ENCODE measurements around the gene OCEL1. TPM values are rescaled to one million over a fixed set of nuclear protein-coding genes. Genes with fewer than 3 reads are reported as not detected.
A peak's percentile ranks its signal among the peaks of the same experiment; 100 is the strongest.

The OCEL1 gene
- total and polyA plus RNA-seq, 2 of the 13 experiments (the other 11 are each of a cell fraction or from before 2014, with no cell fraction given) = 10.6 to 17.2 TPM

- TF ChIP-seq MIXL1 (CRISPR knock-in tag; IDR thresholded peaks at IDR 0.05) = no peak
- no peak for TF ChIP-seq KDM5B (CRISPR knock-in tag; IDR thresholded peaks at IDR 0.05; ENCODE audit: borderline replicate concordance)
- TF ChIP-seq ZSCAN22 (CRISPR knock-in tag; IDR thresholded peaks at IDR 0.05) = no peak
- no peak for TF ChIP-seq FLYWCH1 (CRISPR knock-in tag; IDR thresholded peaks at IDR 0.05)
- no peak for TF ChIP-seq DRAP1 (CRISPR knock-in tag; IDR thresholded peaks at IDR 0.05)
- no peak for TF ChIP-seq ATAD3A (CRISPR knock-in tag; IDR thresholded peaks at IDR 0.05)
- no peak for TF ChIP-seq NR0B2 (CRISPR knock-in tag; IDR thresholded peaks at IDR 0.05)
- no peak for TF ChIP-seq ZNF441 (CRISPR knock-in tag; IDR thresholded peaks at IDR 0.05; ENCODE audit: borderline replicate concordance)
- TF ChIP-seq KMT2A (CRISPR knock-in tag; IDR thresholded peaks at IDR 0.05) = peak; percentile 34; the same call in 1 of the 2 replicates
- peak; percentile 90 for TF ChIP-seq PAXIP1 (CRISPR knock-in tag; conservative IDR thresholded peaks at IDR 0.05)
- TF ChIP-seq RBM22 (optimal IDR thresholded peaks at IDR 0.05; ENCODE audit: low read length) = peak; percentile 55
- no peak for TF ChIP-seq MNT (IDR thresholded peaks at IDR 0.05)
- TF ChIP-seq ZNF530 (CRISPR knock-in tag; IDR thresholded peaks at IDR 0.05; ENCODE audit: low read depth) = no peak
- TF ChIP-seq ZNF746 (CRISPR knock-in tag; IDR thresholded peaks at IDR 0.05) = peak; percentile 64; the same call in 1 of the 2 replicates
- no peak for TF ChIP-seq TP53 (CRISPR knock-in tag; conservative IDR thresholded peaks at IDR 0.05)
- no peak for TF ChIP-seq NAIF1 (CRISPR knock-in tag; IDR thresholded peaks at IDR 0.05; ENCODE audit: borderline replicate concordance)
- TF ChIP-seq ZNF383 (CRISPR knock-in tag; IDR thresholded peaks at IDR 0.05; ENCODE audit: borderline replicate concordance) = no peak
- no peak for TF ChIP-seq RAD21 (CRISPR knock-in tag; IDR thresholded peaks at IDR 0.05)
- no peak for TF ChIP-seq SMAD3 (CRISPR knock-in tag; IDR thresholded peaks at IDR 0.05)
- peak; percentile 37; the same call in 1 of the 2 replicates for TF ChIP-seq SOX5 (CRISPR knock-in tag; IDR thresholded peaks at IDR 0.05; ENCODE audit: borderline replicate concordance)
Measured at GRCh38 chr19:17240062-17240752, 14.2 kb downstream of the OCEL1 start (continued).

All from HepG2 (cell line).